Dendritic cell treated with granulocyte-macrophage colony-stimulating factor and Interleukin-4, amounts not matched to agents 40 ng/mL and 50 ng/mL, for 4 days (primary cell): ENCODE measurements around the gene CCDC60.

ENCODE experiments used
- H3K27ac Mint-ChIP-seq: one replicate; pipeline ENCODE4 v1.8.0; 2022; ENCODE audit warnings: mild to moderate bottlenecking, mixed read lengths
- H3K27me3 Mint-ChIP-seq: one replicate; pipeline ENCODE4 v1.8.0; 2022; ENCODE audit warnings: mild to moderate bottlenecking, mixed read lengths
- H3K36me3 Mint-ChIP-seq: one replicate; pipeline ENCODE4 v1.8.0; 2022; ENCODE audit warnings: low read depth, mixed read lengths
- H3K4me1 Mint-ChIP-seq: one replicate; pipeline ENCODE4 v1.8.0; 2022; ENCODE audit warnings: low read depth, mixed read lengths
- H3K4me3 Mint-ChIP-seq: one replicate; pipeline ENCODE4 v1.8.0; 2022; ENCODE audit warnings: mild to moderate bottlenecking, moderate library complexity, mixed read lengths
- H3K9me3 Mint-ChIP-seq: one replicate; pipeline ENCODE4 v1.8.0; 2022; ENCODE audit warnings: mixed read lengths
- intact Hi-C: fragments of 100-400 bp; cut with micrococcal nuclease; formaldehyde crosslinking; loops from one replicate; pipeline ENCODE4 v1.15.0; 2022

The CCDC60 gene, protein sequence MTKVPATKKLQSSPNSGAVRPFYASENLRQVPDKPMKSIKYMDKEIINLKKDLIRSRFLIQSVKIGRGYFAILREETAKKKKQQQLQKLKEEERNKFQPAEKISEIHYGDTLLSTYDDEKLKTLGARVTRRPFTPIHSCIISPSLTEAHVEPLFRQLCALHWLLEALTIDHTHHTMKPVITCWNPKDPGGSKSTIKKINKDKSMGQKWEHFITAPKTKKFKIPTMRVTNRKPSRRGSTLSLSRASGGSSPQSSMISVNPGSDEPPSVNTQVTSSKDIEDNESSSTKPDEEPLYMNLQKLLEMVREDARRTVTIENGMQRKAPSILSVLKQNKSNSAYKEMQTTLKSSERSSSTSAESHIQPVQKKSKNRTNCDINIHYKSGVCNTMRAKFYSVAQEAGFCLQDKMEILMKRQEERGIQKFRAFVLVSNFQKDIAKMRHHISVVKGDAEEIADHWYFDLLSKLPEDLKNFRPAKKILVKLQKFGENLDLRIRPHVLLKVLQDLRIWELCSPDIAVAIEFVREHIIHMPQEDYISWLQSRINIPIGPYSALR

DNA sequence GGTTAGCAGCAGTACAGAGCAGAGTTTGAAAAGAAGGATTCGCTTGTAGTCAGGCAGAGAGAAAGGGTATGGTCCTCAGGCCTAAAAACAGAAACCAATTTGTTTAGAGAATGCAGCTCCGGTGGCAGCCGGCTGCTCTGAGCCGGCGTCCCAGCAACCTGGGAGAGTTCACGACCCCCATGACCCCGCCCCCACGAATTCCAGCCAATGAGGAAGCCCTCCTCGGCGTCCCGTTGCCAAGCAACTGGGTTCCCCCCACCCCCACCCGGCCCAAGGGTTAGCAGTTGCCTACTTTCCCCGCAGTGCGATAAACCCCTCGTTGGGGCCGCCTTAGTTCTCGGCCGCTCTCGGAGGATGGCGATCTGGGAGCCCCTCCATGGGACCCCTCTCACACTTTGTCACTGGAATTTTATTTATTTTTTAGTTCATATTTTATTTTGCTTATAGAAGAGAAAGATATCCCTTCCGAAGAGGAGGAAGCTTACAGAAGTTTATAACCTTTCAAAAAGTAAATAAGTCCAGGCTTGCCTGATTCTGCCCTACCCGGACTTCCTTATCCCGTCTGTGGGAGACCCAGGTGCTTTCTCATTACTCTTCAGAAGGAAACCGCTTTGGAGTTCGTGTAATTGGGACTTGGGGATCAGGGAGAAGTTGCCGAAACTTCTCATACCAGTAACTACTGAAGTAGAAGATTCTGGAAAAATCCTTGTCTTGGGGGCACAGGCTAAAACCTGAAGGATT, at the start of gene CCDC60:
Gene CCDC60, plus strand, starts transcription at position 300 of the 741 bp plus-strand sequence. CDS start 448 bp downstream, outside the sequence.
- Mint-ChIP-seq H3K4me1 (no peaks in the 10 kb centered on the region), H3K27ac (no peak within 1 kb of the TSS), H3K9me3 (no peaks in the 10 kb centered on the region), H3K27me3 (peaks cover 12% of the 10 kb centered on the region), H3K4me3 (no peak within 1 kb of the TSS), H3K36me3 (no peaks in the 10 kb centered on the region)
- intact Hi-C loops, result no loop called here

DNA sequence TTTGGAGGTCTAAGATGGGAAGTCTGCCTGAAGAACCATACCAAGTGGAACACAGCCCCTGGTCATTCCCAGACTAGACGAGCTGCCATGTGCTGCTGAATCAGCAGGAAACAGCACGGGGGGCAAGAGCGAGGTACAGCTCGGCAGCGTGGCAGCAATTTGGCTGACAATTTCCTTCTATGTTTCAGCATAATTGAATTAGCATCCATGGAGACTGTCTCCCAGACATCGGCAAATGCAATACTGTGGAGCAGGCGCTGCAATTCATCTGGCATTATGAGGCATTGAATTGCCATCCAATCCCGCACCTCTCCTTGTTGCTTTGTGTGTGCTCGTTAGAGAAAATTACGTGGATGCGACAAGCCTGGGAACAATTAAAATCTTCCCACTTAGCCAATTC, 46.0 kb upstream of the CCDC60 start:
- Mint-ChIP-seq H3K9me3 (peaks cover 14% of the 10 kb centered on the region), H3K27ac (no peak overlapping the region), H3K4me1 (no peaks in the 10 kb centered on the region), H3K36me3 (no peaks in the 10 kb centered on the region), H3K4me3 (no peak overlapping the region), H3K27me3 (no peaks in the 10 kb centered on the region)
- intact Hi-C loops, result no loop called here

DNA sequence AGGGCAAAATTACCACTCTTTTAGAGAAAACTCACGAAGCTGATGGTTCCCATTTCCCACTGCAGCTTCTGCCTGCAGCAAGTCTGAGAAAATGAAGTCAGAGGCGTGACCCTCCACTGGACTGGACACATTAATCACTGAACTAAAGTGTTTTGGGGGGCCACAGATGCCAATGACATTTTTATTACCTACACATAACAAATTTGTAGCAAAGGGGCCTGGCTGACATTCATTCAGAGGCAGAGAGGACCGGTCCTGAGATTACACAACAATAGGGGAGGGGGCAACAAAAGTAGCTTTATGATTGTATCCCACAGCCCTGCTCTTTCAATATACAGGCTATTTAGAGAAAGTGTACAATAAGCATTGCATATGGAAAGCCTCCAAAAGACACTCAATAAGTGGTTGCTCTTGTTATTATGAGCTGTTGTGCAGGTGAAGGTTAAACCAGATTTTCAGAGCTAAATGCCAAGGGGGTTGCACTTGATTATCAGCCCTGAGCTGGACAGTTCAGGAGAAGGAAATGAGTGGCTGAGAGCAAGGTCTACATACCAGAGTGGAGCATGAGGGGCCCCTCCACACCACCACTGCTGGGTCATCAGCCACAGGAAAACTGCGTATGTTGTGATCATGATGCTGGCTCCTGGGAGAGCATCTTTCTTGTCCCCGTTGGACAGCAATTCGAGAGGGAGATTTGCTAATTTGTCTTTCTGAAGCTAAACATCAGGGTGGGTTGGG, 41.5 kb upstream of the CCDC60 start:
- H3K27ac Mint-ChIP-seq, result no peak overlapping the region
- no peak overlapping the region for H3K4me3 Mint-ChIP-seq
- intact Hi-C loops, result no loop called here

DNA sequence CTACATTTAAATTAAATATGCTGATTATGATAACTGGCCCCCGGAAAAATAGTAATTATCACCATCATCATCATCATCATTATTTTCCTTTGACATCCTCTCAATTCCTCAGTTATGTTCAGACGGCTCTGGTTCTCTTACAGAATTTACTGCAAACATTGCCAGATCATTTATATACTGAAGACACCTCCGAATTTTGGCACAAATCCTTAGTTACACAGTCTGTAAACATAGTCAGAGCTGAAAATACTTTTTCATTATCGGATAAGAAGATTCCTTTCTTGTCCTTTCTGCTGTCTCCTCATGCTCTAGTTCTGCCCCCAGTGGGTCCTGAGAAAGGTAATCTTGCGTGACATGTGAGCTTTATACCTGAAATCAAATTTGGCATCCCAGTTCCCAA, 40.3 kb upstream of the CCDC60 start:
- intact Hi-C loops, result no loop called here
- Mint-ChIP-seq H3K27ac (no peak overlapping the region), H3K4me3 (no peak overlapping the region), H3K27me3 (no peaks in the 10 kb centered on the region), H3K4me1 (no peaks in the 10 kb centered on the region), H3K9me3 (peaks cover 8% of the 10 kb centered on the region), H3K36me3 (no peaks in the 10 kb centered on the region)

More for the DNA sequence above, 41.5 kb upstream of the CCDC60 start:
- H3K27me3 Mint-ChIP-seq, result no peaks in the 10 kb centered on the region
- H3K4me1 Mint-ChIP-seq, result no peaks in the 10 kb centered on the region
- peaks cover 14% of the 10 kb centered on the region for H3K9me3 Mint-ChIP-seq
- H3K36me3 Mint-ChIP-seq, result no peaks in the 10 kb centered on the region

DNA sequence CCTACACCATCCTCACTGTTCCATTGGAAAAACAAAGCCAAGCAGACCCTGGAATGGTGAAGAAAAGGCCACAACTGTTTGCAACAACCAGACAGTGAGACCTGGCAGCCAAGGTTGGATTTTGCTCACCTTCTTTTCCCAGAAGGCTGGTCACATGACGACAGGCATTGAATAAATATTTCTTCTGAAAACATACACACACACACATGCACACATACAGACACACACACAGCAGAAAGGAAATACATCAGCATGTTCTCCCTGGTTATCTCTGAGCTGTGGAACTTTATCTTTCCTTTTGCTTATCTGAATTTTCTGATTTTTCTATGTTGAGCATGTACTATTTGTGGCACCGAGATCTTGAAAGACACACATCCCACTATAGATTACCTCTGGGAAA, 38.0 kb upstream of the CCDC60 start:
- no peaks in the 10 kb centered on the region for H3K27me3 Mint-ChIP-seq
- intact Hi-C loops, result no loop called here
- H3K36me3 Mint-ChIP-seq, result no peaks in the 10 kb centered on the region
- no peak overlapping the region for H3K4me3 Mint-ChIP-seq
- no peaks in the 10 kb centered on the region for H3K9me3 Mint-ChIP-seq
- no peak overlapping the region for H3K27ac Mint-ChIP-seq
- H3K4me1 Mint-ChIP-seq, result no peaks in the 10 kb centered on the region

DNA sequence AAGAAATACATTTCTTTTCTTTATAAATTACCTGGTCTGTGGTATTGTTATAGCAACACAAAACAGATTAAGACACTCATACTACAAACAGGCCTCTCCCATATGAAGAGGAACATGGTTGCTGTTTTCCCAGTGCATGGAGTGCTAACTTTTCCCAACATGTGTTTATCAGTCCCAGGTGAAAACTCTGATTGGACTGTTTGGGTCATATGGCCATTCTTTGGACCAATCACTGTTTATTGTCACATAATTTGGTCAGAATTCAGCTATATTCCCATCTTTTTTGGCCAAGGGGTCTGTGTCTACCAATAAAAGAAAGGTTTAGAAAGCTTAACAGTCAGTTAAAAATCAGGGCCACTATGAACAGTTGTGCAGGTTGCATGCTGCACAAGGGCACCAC, 35.4 kb upstream of the CCDC60 start:
- Mint-ChIP-seq H3K36me3 (no peaks in the 10 kb centered on the region), H3K4me3 (no peak overlapping the region), H3K27ac (no peak overlapping the region), H3K27me3 (no peaks in the 10 kb centered on the region), H3K4me1 (no peaks in the 10 kb centered on the region), H3K9me3 (no peaks in the 10 kb centered on the region)
- intact Hi-C loops, result no loop called here

DNA sequence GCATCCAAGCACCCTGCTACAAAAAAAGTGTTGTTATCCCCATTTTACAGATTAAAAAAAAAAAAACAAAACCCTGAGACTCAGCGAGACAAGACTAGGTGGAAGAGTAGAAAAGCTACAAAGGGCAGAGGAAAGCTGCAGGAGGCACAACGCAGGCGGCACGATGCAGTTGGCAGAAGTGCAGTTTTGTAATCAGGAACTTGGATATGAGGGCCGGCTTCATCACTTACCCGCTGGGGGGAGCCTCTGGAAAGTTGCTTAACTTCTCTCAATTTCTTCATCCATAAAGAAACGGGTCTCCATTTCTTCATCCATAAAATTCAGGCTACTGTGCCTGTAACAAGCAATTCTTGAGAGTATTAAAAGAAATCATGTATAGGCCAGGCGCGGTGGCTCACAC, 33.1 kb upstream of the CCDC60 start:
- H3K4me3 Mint-ChIP-seq, result no peak overlapping the region
- H3K36me3 Mint-ChIP-seq, result no peaks in the 10 kb centered on the region
- H3K9me3 Mint-ChIP-seq, result no peaks in the 10 kb centered on the region
- H3K4me1 Mint-ChIP-seq, result no peaks in the 10 kb centered on the region
- H3K27ac Mint-ChIP-seq, result no peak overlapping the region
- intact Hi-C loops, result no loop called here
- no peaks in the 10 kb centered on the region for H3K27me3 Mint-ChIP-seq

DNA sequence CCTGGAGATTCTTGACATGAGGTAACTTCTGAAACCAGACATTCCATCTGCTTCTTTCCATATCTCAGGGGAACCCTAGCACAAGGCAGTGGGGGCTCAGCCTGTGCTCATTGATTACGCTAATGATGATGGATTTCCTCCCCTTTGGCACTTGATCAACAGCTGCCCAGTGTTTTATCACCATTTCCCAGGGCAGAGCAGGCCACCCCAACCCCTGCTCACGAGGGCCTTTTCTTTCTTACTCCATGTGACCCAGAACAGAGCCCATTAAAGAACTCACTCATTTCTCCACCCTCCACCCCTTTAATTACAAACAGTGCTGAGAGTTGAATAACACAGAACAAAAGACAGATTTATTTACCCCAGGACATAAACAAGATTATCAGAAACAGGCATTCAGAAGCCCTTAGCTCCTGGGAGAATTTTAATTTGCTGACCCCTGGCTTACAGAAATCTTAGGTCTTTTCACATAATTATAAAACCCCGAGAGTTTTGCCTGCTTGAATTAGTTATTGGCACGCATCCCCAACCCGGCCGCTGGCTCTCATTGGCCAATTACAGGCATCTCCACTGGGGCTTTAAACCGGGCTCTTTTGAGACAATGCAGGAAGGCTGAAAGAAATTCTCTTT, 32.0 kb upstream of the CCDC60 start:
- no peaks in the 10 kb centered on the region for H3K4me1 Mint-ChIP-seq
- H3K27ac Mint-ChIP-seq, result no peak overlapping the region
- H3K36me3 Mint-ChIP-seq, result no peaks in the 10 kb centered on the region
- no peak overlapping the region for H3K4me3 Mint-ChIP-seq
- H3K9me3 Mint-ChIP-seq, result no peaks in the 10 kb centered on the region
- H3K27me3 Mint-ChIP-seq, result no peaks in the 10 kb centered on the region
- intact Hi-C loops, result no loop called here

DNA sequence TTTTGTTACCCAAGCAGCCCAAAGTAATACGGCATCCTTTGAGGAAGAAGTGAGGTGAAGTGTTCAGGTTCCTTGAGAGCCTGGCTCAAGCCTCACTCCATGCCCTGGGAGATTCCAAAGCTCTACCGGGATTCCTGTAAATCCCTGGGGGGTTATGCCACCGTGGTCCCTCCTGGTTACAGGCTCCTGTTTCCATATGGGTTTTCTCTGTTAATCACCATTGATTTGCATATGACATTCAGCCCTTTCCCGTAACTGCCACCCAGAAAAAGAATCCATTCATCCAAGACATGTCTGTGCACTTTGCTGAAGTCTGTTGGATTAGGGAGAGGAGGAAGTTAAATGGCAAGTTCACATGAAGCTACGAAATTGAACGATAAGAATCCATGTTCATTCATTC, 27.9 kb upstream of the CCDC60 start:
- Mint-ChIP-seq H3K9me3 (no peaks in the 10 kb centered on the region), H3K27ac (no peak overlapping the region), H3K36me3 (no peaks in the 10 kb centered on the region), H3K4me1 (no peaks in the 10 kb centered on the region), H3K27me3 (no peaks in the 10 kb centered on the region), H3K4me3 (no peak overlapping the region)
- intact Hi-C loops, result no loop called here

DNA sequence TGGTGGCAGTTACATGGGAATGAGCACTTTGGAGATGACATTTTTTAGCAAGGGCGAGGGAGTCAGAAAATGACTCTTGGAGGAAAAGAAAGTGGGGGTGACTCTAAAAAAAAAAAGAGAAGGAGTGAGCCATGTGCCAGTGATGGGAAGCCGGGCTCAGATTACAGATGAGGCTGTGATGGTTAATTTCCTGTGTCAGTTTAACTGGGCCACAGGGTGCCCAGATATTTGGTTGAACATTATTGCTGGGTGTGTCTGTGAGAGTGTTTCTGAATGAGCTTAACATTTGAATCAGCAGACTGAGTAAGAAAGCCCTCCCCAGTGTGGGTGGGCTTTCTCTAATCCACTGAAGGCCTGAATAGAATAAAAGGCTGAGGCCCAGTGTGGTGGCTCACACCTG, 26.8 kb upstream of the CCDC60 start:
- Mint-ChIP-seq H3K9me3 (no peaks in the 10 kb centered on the region), H3K4me3 (no peak overlapping the region), H3K27ac (no peak overlapping the region), H3K36me3 (no peaks in the 10 kb centered on the region), H3K27me3 (no peaks in the 10 kb centered on the region), H3K4me1 (no peaks in the 10 kb centered on the region)
- intact Hi-C loops, result no loop called here

DNA sequence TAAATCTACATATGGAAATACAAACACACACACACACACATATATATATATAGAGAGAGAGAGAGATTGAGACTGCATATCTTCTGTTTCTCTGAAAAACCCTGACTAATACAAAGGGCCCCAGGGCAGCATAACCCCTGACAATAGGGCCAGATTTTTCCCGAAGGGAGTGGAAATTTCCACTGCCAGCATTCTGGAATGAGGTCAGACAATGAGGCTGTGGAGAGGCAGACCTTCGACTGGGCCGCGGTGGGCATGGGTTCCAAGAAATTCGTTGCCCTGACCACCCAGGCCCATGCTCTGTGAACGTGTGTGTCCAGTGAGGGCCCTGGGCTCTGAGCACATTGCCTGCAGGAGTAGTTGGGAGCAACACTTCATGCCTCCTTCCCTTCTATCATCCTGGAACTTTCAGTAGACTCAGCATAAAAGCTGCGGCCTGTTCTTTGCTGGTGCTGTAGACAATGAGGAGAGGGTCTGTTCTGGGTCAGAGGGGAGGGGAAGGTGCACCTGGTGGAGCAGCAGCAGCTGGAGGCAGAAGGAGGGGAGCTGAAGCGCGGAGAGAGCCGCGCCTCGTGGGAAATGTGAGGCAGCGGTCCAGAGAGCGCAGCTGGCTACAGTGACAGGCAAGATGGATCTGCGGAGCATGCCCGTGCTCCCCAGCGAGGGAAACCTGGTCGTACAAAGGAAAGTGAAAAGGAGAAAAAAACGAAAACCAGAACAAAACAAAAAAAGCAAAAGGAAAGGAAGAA, 25.6 kb upstream of the CCDC60 start:
- Mint-ChIP-seq H3K27ac (no peak overlapping the region), H3K4me1 (no peaks in the 10 kb centered on the region), H3K27me3 (peaks cover 2% of the 10 kb centered on the region), H3K9me3 (no peaks in the 10 kb centered on the region), H3K36me3 (no peaks in the 10 kb centered on the region), H3K4me3 (no peak overlapping the region)
- intact Hi-C loops, result no loop called here

DNA sequence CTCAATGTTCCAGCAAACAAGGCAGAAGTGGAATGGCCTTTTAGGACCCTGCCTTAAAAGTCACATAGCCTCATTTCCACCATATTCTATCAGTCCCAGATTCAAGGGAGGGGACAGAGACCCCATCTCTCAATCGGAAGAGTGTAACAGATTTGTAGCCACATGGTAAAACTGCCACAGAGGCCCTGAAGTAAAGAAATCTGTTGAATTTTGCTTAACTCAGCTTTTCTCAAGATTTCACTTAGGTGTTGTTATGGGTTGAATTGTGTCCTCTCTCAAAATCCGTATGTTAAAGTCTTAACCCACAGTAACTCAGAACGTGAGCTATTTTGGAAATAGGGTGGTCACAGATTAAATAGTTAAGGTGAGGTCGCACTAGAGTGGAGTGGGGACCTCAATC, 22.7 kb upstream of the CCDC60 start:
- intact Hi-C loops, result no loop called here
- H3K9me3 Mint-ChIP-seq, result no peaks in the 10 kb centered on the region
- peaks cover 3% of the 10 kb centered on the region for H3K27me3 Mint-ChIP-seq
- no peaks in the 10 kb centered on the region for H3K4me1 Mint-ChIP-seq
- H3K27ac Mint-ChIP-seq, result no peak overlapping the region
- no peak overlapping the region for H3K4me3 Mint-ChIP-seq
- H3K36me3 Mint-ChIP-seq, result no peaks in the 10 kb centered on the region

DNA sequence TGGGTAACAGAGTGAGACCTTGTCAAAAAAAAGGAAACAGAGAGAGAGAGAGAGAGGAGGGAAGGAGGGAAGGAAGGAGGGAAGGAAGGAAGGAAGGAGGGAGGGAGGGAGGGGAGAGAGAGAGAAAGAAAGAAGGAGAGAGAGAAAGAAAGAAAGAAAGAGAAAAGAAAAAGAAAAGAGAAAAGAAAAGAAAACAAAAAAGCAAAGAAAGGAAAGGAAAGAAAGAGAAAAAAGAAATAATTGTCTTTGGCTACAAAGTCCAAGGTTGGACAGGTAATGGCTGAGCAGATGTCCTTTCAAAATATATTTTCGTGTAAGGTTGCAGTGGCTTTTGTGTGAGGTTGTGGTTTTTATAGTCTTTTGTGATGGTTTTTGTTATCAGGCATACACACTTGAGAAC, 21.6 kb upstream of the CCDC60 start:
- Mint-ChIP-seq H3K36me3 (no peaks in the 10 kb centered on the region), H3K9me3 (no peaks in the 10 kb centered on the region), H3K4me3 (no peak overlapping the region), H3K27ac (no peak overlapping the region), H3K27me3 (peaks cover 3% of the 10 kb centered on the region), H3K4me1 (no peaks in the 10 kb centered on the region)
- intact Hi-C loops, result no loop called here
